ENCODE data around the gene HOXC6. TPM values are rescaled to one million over a fixed set of nuclear protein-coding genes. Genes with fewer than 3 reads are reported as not detected.
A peak's percentile ranks its signal among the peaks of the same experiment; 100 is the strongest.

HOXC6 gene
- total and polyA plus RNA-seq, 5 donors = 0.34 to 0.65 (median 0.45) TPM; not detected in 1

DNA sequence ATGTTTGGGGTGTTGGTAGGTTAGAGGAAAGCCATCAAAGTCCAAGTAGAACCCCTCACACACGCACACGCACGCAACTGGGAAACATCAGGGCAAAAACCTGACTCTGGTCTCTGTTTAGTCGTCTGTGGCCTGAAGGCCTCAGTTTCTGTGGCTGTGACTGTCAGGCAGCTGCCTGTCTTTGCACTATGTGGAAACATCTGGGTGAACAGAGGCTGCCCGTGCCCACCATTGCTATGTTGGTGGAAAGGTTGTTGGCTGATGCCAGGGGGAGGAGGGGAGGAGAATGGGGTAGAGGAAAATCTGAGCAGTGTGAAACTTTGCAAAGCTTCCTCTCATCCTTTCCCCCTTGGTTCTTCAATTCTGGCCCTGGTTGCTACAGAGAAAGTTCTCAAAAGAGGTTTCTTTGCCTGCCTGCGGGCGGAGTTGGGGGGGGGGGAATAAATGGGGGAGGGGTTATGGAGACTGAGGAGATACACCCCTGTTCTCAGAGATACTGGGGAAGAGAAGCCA, 35.8 kb upstream of the HOXC6 start:
- 26% methylated on average over 7 of the region's 7 CpGs for WGBS
- Histone ChIP-seq H3K9me3 (ENCODE audit: control insufficient read depth, low read length) (no peaks in the 10 kb centered on the region), H3K27me3 (ENCODE audit: control insufficient read depth, insufficient read depth) (peaks cover 5% of the 10 kb centered on the region), H3K4me1 (ENCODE audit: control insufficient read depth, insufficient read depth, low read length) (peaks cover 3% of the 10 kb centered on the region), H3K4me3 (ENCODE audit: low read length) (no peak overlapping the region), H3K27ac (ENCODE audit: low read length) (no peak overlapping the region)
- DNase-seq (no peak), ATAC-seq (no peak)
- intact Hi-C loops (cut with DNase I) = no loop called here

DNA sequence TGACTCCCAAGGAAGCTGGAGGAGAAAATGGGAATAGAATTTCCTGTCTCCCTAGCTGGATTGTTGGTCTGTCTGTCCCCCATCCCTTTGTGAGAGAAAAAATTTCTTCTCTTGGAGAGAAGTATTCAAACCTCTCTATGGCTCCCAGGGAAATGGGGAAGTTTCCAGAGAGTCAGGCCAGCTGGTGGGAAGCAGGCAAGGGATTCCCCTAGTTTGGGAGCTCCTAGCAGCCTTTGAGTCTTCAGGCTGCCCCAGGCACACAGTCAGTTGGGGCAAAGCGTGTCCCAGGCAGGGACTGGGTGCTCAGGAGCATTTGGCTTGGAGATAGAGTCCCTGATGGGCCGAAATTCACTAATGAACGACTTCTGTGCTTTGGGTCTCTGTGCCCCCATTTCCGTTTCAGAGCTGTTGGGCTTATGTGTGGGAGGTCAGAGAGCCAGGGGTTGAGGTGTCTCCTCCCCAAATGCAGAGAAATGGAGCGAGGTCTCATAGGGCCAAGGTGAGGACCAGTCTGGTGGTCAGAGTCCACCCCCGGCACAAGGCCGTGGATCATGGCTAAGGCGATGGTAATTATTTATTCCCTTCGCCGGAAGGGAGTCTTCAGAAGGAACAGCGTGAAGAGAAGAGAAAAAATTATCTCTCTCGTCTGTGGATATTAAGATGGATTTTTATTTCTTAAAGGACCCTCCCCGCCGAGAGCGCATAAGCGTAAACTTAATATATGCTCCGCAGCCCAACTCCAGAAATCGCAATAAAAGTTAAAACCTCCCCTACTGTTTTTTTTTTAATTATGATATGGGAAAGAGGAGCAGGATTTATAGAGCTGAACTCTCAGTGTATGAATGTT, 34.9 kb upstream of the HOXC6 start:
- 25% methylated on average over 18 of the region's 18 CpGs for WGBS
- no peak for ATAC-seq
- Histone ChIP-seq H3K9me3 (ENCODE audit: control insufficient read depth, low read length) (no peaks in the 10 kb centered on the region), H3K27ac (ENCODE audit: low read length) (no peak overlapping the region), H3K27me3 (ENCODE audit: control insufficient read depth, insufficient read depth) (peaks cover 5% of the 10 kb centered on the region), H3K4me3 (ENCODE audit: low read length) (no peak overlapping the region), H3K4me1 (ENCODE audit: control insufficient read depth, insufficient read depth, low read length) (peaks cover 3% of the 10 kb centered on the region)
- DNase-seq = no peak
- intact Hi-C loops (cut with DNase I) = no loop called here

DNA sequence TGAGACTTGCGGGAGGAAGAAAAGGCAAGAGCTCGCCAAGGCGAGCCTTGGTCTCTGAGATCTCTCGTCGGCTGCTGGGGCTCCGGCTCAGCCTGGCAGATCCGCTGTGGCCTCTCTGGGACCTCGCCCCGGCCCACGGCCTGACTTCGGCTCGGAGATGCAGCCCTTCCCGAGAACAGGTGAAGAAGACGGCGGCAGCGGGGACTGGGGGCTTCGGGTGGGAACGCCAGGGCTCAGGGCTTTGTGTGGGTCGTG, 34.3 kb upstream of the HOXC6 start:
- no peaks in the 10 kb centered on the region for H3K9me3 ChIP-seq (ENCODE audit: control insufficient read depth, low read length)
- WGBS = 5% methylated on average over 19 of the region's 19 CpGs
- peaks cover 5% of the 10 kb centered on the region for H3K27me3 ChIP-seq (ENCODE audit: control insufficient read depth, insufficient read depth)
- H3K27ac ChIP-seq (ENCODE audit: low read length) = no peak overlapping the region
- intact Hi-C loops (cut with DNase I) = no loop called here
- ATAC-seq (no peak), DNase-seq (no peak)
- peaks cover 3% of the 10 kb centered on the region for H3K4me1 ChIP-seq (ENCODE audit: control insufficient read depth, insufficient read depth, low read length)
- no peak overlapping the region for H3K4me3 ChIP-seq (ENCODE audit: low read length)

DNA sequence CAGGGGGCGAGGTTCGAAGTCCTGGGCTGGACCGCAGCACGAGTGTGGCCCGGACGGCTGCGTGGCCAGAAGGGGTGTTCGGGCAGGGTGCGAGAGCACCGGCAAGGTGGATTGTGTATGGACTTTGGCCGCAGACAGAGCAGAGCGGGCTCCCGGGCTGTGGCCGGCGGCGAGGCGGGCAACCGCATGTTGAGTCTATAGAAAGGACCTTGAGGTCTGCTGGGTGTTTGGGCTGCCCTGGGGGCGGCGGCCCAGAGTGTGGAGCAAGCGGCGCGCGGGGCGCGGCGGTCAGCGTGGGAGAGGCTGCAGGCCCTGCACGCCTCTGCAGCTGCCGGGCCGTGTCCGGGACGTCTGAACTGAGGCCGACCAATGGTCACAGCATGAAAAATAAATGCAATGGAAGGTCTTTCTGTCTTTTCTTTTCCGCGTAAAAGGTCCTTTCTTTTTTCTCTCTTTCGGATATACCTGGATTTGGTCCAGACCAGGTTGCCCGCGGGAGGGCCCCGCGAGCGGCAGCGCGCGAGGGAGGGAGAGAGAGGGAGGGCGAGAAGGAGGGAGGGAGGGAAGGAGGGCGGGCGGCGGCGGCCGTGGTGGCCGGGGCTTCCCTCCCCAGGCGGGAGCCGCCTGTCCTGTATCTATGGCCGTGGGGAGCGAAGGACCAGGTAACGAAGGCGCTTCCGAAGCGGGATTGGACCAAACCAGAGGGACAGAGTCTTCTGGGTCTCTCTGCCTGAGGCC, 33.8 kb upstream of the HOXC6 start:
- H3K9me3 ChIP-seq (ENCODE audit: control insufficient read depth, low read length) = no peaks in the 10 kb centered on the region
- WGBS = 5% methylated on average over 60 of the region's 60 CpGs
- ATAC-seq (peak in 1 of 2 donors; percentile 34), DNase-seq (no peak)
- no peak overlapping the region for H3K27ac ChIP-seq (ENCODE audit: low read length)
- peak overlapping the region; percentile 2 for H3K4me3 ChIP-seq (ENCODE audit: low read length)
- intact Hi-C loops (cut with DNase I) = no loop called here
- peaks cover 3% of the 10 kb centered on the region for H3K4me1 ChIP-seq (ENCODE audit: control insufficient read depth, insufficient read depth, low read length)
- H3K27me3 ChIP-seq (ENCODE audit: control insufficient read depth, insufficient read depth) = peaks cover 5% of the 10 kb centered on the region

DNA sequence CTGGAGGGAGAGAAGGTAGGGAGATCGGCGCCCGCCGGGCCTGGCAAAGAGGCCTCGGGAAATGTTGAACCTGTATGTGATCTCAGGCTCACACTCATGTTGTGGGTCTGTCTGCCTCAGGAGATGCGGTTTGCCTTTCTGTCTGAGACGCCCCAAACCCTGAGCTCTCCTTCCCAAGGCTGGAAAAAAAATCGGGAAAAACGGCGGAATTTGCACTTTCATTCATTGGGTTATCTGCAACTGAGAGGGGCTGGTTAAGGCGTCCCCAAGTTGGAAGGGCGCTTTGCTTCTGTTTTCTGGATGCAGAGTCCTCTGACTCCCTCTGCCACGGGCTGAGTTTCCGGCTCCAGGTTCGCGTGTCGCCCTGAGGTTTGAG, 33.2 kb upstream of the HOXC6 start:
- WGBS = 3% methylated on average over 17 of the region's 17 CpGs
- no peak for DNase-seq
- intact Hi-C loops (cut with DNase I) = no loop called here
- H3K27me3 ChIP-seq (ENCODE audit: control insufficient read depth, insufficient read depth) = peaks cover 5% of the 10 kb centered on the region
- H3K4me3 ChIP-seq (ENCODE audit: low read length) = peak overlapping the region; percentile 71
- peak in 1 of 2 donors; percentile 7 for ATAC-seq
- no peaks in the 10 kb centered on the region for H3K9me3 ChIP-seq (ENCODE audit: control insufficient read depth, low read length)
- H3K27ac ChIP-seq (ENCODE audit: low read length) = no peak overlapping the region
- peaks cover 3% of the 10 kb centered on the region for H3K4me1 ChIP-seq (ENCODE audit: control insufficient read depth, insufficient read depth, low read length)

DNA sequence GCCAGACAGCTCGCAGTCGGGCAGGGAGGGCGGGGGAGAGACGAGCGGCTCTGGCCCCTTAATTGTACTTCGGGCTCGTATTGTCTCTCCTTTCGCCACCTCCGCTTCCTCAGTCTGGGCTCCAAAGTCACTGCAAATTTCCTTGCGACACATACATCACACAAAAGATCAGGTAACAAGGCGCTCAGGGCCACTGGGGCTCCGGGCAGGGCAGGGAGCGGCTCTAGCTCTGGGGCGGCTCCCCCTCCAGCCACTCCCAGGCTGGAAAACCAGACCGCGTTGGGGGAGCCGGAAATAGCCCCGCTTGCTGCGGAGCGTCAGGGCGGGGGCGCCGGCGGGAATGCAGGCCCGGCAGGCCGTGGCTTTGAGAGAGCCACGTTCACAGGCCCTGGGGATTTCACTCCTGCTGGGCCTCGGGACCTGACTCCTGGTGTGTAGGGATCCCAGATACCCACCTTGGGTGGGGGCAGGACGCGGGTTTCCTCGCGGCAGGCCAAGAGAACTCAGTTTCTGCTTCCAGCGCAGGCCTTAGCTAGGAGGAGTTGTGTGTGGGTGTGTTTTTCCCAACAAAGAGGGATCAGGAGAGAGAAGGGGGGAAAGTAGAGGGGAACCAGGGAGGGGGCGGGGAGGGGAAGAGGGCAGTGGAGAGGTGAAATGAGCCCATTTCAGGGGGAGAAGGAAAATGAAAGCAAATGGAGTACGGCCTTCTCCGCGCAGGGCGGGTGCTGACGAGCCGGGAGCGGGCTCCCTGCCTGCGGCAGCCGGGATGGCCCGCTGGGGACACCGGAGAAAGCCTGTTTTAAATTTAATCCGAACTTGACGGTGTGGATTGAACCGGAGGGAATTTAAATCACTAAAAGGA, 32.6 kb upstream of the HOXC6 start:
- H3K4me3 ChIP-seq (ENCODE audit: low read length) = peak overlapping the region; percentile 71
- peak; percentile 19 to 52 for ATAC-seq
- H3K4me1 ChIP-seq (ENCODE audit: control insufficient read depth, insufficient read depth, low read length) = peaks cover 3% of the 10 kb centered on the region
- no peaks in the 10 kb centered on the region for H3K9me3 ChIP-seq (ENCODE audit: control insufficient read depth, low read length)
- intact Hi-C loops (cut with DNase I) = no loop called here
- 6% methylated on average over 48 of the region's 48 CpGs for WGBS
- no peak overlapping the region for H3K27ac ChIP-seq (ENCODE audit: low read length)
- peaks cover 5% of the 10 kb centered on the region for H3K27me3 ChIP-seq (ENCODE audit: control insufficient read depth, insufficient read depth)
- DNase-seq = peak in 1 of 3 donors; percentile 65

DNA sequence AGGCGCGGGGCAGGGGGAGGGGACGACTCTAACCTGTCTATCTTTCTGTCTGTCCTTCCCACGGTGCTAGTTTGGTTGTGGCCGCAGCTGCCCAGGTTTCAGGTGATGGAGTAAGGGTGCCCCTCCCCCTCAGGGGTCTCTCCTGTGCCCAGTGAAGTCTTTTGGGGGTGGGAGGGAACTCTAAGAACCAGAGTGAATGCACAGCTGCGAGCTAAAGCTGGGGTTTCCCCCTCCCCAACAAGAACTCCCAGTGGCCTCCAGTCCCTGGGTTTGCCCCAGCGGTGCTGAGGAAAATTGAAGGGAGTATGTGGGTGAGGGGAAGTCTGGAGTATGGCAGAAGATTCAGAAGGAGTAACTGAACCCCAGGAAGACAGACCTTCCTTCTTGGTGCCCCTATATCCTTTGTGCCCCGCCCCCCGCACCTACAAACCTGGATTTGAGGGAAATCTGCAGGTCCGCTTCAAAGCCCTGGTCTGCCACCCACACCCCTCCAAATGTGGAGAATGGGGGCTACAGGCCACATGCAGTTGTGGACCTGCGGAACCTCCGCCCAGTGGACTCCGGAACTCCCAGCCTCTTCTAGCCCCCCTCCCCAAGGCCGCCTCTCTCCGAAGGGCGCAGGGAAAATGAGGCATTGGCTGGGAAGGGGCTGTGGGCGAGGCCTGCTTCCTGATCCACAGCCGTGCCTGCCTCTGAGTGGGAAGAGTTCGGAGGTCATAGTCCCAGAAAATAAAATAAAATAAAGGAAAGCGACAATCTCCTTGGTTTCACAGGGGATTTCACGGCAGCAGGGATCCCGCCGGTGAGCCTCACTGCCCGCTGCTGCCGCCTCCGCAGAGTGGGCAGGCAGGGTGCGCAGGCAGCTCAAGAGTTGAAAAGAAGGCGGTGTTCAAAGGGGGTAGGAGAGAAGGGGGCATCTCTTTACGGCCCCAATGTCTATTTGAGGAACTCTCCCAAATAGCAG, 31.7 kb upstream of the HOXC6 start:
- peak overlapping the region; percentile 71 for H3K4me3 ChIP-seq (ENCODE audit: low read length)
- DNase-seq = no peak
- H3K4me1 ChIP-seq (ENCODE audit: control insufficient read depth, insufficient read depth, low read length) = peaks cover 3% of the 10 kb centered on the region
- no peaks in the 10 kb centered on the region for H3K9me3 ChIP-seq (ENCODE audit: control insufficient read depth, low read length)
- peaks cover 5% of the 10 kb centered on the region for H3K27me3 ChIP-seq (ENCODE audit: control insufficient read depth, insufficient read depth)
- no peak for ATAC-seq
- WGBS = 46% methylated on average over 29 of the region's 29 CpGs
- no peak overlapping the region for H3K27ac ChIP-seq (ENCODE audit: low read length)
- intact Hi-C loops (cut with DNase I) = no loop called here

DNA sequence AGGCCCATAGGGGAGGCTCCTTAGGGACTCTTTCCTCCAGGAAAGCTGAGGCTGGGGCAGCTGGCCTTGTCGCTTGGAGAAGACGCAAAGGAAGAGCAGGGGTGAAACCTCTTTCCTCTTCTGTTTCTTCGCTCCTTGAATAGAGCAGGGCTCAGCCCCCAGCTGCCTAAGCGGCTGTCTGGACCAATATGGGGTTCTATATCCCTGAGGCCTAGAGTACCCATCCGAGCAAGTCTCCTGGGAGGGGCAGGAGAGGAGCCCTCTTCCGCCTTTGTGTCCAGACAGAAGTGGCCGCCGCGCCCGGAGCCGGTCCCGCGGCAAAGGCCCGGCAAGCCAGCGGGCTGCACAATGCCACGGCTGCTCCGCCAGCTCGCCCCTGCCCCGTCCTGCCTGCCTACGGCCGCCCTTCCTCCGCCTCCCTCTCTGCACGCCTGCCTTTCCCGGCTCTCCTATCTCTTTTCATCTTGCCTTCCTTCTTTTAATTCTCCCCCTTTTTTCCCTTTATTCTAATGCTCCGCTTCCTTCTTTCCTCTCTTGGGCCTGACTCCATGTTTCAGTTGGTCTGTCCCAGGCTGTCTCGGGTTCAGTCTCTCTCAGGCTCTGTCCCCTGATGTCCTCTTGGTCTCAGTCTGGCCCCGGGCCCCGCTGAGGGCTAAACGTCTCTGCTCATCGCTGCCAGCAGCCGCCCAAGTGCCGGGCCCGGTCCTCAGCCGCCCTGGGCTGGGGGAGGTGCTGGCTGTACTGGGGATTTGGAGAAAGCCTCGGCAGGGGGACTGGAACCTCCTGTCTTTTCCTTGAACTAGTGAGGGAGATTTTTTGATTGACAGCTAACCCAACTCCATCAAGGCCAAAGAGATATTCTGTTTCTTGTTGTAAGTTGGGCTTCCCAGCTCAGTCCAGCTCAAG, 30.8 kb upstream of the HOXC6 start:
- ATAC-seq (no peak), DNase-seq (no peak)
- H3K4me1 ChIP-seq (ENCODE audit: control insufficient read depth, insufficient read depth, low read length) = peaks cover 3% of the 10 kb centered on the region
- H3K27me3 ChIP-seq (ENCODE audit: control insufficient read depth, insufficient read depth) = peaks cover 5% of the 10 kb centered on the region
- intact Hi-C loops (cut with DNase I) = no loop called here
- H3K9me3 ChIP-seq (ENCODE audit: control insufficient read depth, low read length) = no peaks in the 10 kb centered on the region
- H3K4me3 ChIP-seq (ENCODE audit: low read length) = no peak overlapping the region
- WGBS = 14% methylated on average over 35 of the region's 35 CpGs
- no peak overlapping the region for H3K27ac ChIP-seq (ENCODE audit: low read length)

DNA sequence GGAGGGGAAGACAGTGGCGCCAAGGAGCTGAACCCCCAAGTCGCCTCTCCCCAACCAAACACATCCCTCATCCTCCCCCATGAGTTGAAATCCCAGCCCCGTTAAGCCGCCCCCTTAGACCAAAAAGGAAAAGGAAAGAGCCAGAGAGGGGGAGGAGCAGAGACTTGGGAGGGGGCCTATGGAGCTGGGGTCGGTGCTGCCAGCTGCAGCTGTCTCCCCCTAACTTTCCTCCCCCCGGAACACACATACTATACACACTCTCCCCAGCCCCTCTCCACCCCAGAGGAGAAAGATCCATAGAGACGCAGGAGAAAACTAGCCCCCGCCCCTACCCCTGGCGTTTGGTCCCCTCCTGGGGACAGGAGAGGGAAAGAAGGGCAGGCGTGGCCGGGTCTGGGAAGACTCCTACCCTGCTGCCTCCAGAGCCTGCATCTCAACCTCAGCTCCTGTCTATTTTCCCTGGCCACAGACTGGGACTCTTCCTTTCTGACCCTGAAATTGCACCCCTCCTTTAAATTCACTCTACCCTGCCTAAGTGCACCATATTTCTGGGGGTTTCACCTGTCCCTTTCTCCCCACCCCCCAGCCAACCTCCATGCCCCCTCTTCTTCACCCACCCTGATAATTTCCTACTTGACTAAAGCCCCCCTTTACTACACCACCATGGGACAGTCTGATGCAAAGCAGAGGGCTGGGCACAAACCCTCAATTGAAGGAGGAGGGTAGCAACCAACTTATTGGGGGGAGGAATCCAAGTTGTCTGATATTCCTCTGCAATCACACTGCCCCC, 29.9 kb upstream of the HOXC6 start:
- Histone ChIP-seq H3K4me3 (ENCODE audit: low read length) (no peak overlapping the region), H3K27me3 (ENCODE audit: control insufficient read depth, insufficient read depth) (peaks cover 2% of the 10 kb centered on the region), H3K27ac (ENCODE audit: low read length) (no peak overlapping the region), H3K4me1 (ENCODE audit: control insufficient read depth, insufficient read depth, low read length) (peaks cover 3% of the 10 kb centered on the region), H3K9me3 (ENCODE audit: control insufficient read depth, low read length) (no peaks in the 10 kb centered on the region)
- WGBS = 5% methylated on average over 11 of the region's 11 CpGs
- DNase-seq (no peak), ATAC-seq (no peak)
- intact Hi-C loops (cut with DNase I) = no loop called here

All from right cardiac atrium (tissue), 5 donors.